Mesendoderm (in vitro differentiated cells): ENCODE data around the gene OR1I1.

ENCODE experiments used
- DNase-seq: peaks from one replicate; pipeline ENCODE4 v3.0.0; 2013
- H2AK5ac ChIP-seq: 2 replicates; pipeline ENCODE4 v1.6.1; 2013; ENCODE audit warnings: low read length, inconsistent platforms
- H2BK120ac ChIP-seq: 2 replicates; pipeline ENCODE4 v1.6.1; 2013; ENCODE audit warnings: low read depth, mild to moderate bottlenecking, low read length, moderate library complexity, mixed read lengths
- H2BK15ac ChIP-seq: replicated peaks from 2 replicates; pipeline ENCODE4 v1.6.1; 2013; ENCODE audit warnings: low read depth, mild to moderate bottlenecking, moderate library complexity
- H2BK5ac ChIP-seq: 2 replicates; pipeline ENCODE4 v1.6.1; 2013; ENCODE audit warnings: low read length, inconsistent platforms
- H3K18ac ChIP-seq: 2 replicates; pipeline ENCODE4 v1.6.1; 2013; ENCODE audit warnings: mild to moderate bottlenecking, low read length, mixed read lengths
- H3K23ac ChIP-seq: one replicate; pipeline ENCODE4 v1.6.1; 2013; ENCODE audit warnings: low read length
- H3K27ac ChIP-seq: 2 replicates; pipeline ENCODE4 v1.5.1; 2013; ENCODE audit warnings: low read depth, mild to moderate bottlenecking, inconsistent platforms, low read length, moderate library complexity
- H3K27me3 ChIP-seq: 2 replicates; pipeline ENCODE4 v1.6.1; 2013; ENCODE audit warnings: low read length, control low read depth, mild to moderate bottlenecking, inconsistent platforms; ENCODE audit not compliant: insufficient read depth, poor library complexity
- H3K36me3 ChIP-seq: 2 replicates; pipeline ENCODE4 v1.6.1; 2013; ENCODE audit warnings: low read length, inconsistent platforms; ENCODE audit not compliant: control insufficient read depth, insufficient read depth
- H3K4ac ChIP-seq: one replicate; pipeline ENCODE4 v1.6.1; 2013; ENCODE audit warnings: low read depth, mild to moderate bottlenecking, low read length, moderate library complexity
- H3K4me1 ChIP-seq: 2 replicates; pipeline ENCODE4 v1.6.1; 2013; ENCODE audit warnings: low read depth, low read length, inconsistent platforms; ENCODE audit not compliant: control insufficient read depth
- H3K4me2 ChIP-seq: 2 replicates; pipeline ENCODE4 v1.6.1; 2013; ENCODE audit warnings: low read length
- H3K4me3 ChIP-seq: 2 replicates; pipeline ENCODE4 v1.5.1; 2013; ENCODE audit warnings: mild to moderate bottlenecking, low read length
- H3K56ac ChIP-seq: one replicate; pipeline ENCODE4 v1.6.1; 2013; ENCODE audit warnings: low read length
- H3K79me1 ChIP-seq: 2 replicates; pipeline ENCODE4 v1.6.1; 2013; ENCODE audit warnings: low read length, inconsistent platforms
- H3K79me2 ChIP-seq: 2 replicates; pipeline ENCODE4 v1.6.1; 2013; ENCODE audit warnings: mild to moderate bottlenecking, low read length; ENCODE audit not compliant: control insufficient read depth, insufficient read depth
- H3K9ac ChIP-seq: 2 replicates; pipeline ENCODE4 v1.6.1; 2013; ENCODE audit warnings: low read length, inconsistent platforms
- H4K5ac ChIP-seq: one replicate; pipeline ENCODE4 v1.6.1; 2013; ENCODE audit warnings: low read length
- H4K8ac ChIP-seq: one replicate; pipeline ENCODE4 v1.6.1; 2013; ENCODE audit warnings: low read depth, mild to moderate bottlenecking, control low read depth, low read length, moderate library complexity
- WGBS: extraction: QIAGEN DNeasy Blood & Tissue Kit; methylation state at CpG from one replicate; pipeline ENCODE4 v1.1.7; 2013; ENCODE audit warnings: low lambda C conversion rate, missing lambda C conversion rate; ENCODE audit not compliant: insufficient coverage; ENCODE audit errors: extremely low coverage; 5-methylcytosine and 5-hydroxymethylcytosine counted together

The OR1I1 gene

DNA sequence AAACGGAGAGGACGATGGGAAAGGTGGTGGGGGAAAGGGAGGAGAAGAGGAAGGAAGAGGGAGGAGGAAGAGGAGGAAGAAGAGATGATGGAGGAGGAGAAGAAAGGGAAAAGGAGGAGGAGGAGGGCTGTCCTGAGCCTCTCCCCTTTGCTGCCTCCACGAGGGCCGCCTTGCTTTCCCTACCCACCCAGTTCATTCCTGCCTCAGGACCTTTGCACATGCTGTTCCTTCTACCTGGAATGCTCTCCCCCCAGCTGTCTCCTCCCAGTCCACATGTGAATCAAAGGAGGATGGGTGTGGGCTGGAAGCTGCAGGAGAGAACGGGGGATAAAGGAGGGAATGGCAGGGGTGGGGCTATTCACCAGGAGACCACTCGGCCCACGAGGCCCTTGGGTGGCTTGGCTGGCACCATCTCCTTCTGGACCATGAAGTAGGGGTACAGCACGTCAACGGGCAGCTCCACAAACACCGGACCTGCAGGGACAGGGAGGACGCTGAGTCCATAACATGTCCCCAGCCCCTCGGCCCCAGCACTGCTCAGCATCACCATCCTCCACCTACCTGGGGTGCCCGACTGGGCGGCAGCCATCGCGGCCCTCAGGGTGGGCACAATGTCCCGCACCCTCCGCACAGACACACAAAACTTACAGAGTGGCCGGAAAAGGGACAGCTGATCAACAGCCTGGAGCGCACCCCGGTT is 40.5 kb downstream of the OR1I1 start:
- no peak for DNase-seq
- Histone ChIP-seq H3K18ac (no peak overlapping the region), H3K9ac (no peak overlapping the region), H2AK5ac (no peak overlapping the region), H2BK5ac (no peak overlapping the region), H3K27me3 (no peaks in the 10 kb centered on the region), H3K79me1 (peaks cover 9% of the 10 kb centered on the region), H3K4me3 (no peak overlapping the region), H3K4me1 (no peaks in the 10 kb centered on the region), H3K36me3 (peaks cover 3% of the 10 kb centered on the region), H4K8ac (no peak overlapping the region), H3K4me2 (no peak overlapping the region), H2BK15ac (no peak overlapping the region), H4K5ac (no peak overlapping the region), H2BK120ac (no peak overlapping the region), H3K56ac (no peak overlapping the region), H3K4ac (no peak overlapping the region), H3K23ac (no peak overlapping the region), H3K79me2 (peaks cover 4% of the 10 kb centered on the region), H3K27ac (no peak overlapping the region)
- WGBS, result 100% methylated on average over 2 of the region's 21 CpGs

DNA sequence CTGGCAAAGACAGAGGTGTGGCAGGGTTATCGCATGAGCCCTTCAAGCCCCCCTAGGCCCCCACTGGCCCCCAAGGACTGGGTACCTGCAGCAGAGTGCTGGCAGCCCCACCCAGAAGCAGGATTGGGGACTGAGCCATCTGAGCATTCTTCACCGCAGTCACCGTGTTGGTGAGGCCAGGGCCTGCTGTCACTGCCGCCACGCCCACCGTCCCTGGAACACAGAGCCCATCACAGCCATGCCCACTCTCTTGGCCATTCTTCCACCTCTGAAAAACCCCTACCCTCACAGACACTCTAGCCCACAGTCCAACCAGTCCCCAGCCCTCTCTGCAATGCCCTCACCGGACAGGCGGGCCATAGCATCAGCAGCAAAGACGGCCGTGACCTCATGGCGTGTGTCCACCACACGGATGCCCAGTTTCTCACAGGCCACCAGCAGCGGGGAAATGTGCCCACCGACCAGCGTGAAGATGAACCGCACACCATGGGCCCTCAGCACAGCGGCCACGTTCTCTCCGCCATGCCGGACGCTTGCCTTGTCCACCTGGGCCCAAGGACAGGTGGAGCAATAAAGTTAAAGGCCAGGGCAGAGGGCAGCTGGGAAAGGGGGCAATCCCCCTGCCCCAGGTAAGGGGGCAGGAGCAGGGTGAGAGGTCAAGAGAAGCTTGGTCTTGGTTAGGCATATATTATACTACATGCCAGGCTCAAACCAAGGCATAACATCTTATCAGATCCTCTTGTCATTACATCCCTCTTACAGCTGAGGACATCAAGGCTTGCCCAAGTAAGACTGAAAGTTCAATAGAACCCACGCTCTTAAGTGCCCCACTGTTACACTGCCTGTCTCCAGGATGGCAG is 41.2 kb downstream of the OR1I1 start:
- H4K8ac ChIP-seq, result no peak overlapping the region
- peak overlapping the region; percentile 97 for H3K56ac ChIP-seq
- H2BK120ac ChIP-seq, result no peak overlapping the region
- no peak overlapping the region for H3K4me2 ChIP-seq
- no peak overlapping the region for H3K27ac ChIP-seq
- no peaks in the 10 kb centered on the region for H3K4me1 ChIP-seq
- H3K4me3 ChIP-seq, result no peak overlapping the region
- no peaks in the 10 kb centered on the region for H3K36me3 ChIP-seq
- H3K18ac ChIP-seq, result no peak overlapping the region
- no peak for DNase-seq
- no peak overlapping the region for H2BK5ac ChIP-seq
- H3K27me3 ChIP-seq, result no peaks in the 10 kb centered on the region
- H4K5ac ChIP-seq, result no peak overlapping the region
- no peak overlapping the region for H2AK5ac ChIP-seq
- H3K9ac ChIP-seq, result no peak overlapping the region
- peaks cover 4% of the 10 kb centered on the region for H3K79me2 ChIP-seq
- H3K4ac ChIP-seq, result no peak overlapping the region
- H2BK15ac ChIP-seq, result no peak overlapping the region
- H3K23ac ChIP-seq, result no peak overlapping the region
- WGBS, result no CpG with 5 or more reads among the region's 22 CpGs
- peaks cover 9% of the 10 kb centered on the region for H3K79me1 ChIP-seq

DNA sequence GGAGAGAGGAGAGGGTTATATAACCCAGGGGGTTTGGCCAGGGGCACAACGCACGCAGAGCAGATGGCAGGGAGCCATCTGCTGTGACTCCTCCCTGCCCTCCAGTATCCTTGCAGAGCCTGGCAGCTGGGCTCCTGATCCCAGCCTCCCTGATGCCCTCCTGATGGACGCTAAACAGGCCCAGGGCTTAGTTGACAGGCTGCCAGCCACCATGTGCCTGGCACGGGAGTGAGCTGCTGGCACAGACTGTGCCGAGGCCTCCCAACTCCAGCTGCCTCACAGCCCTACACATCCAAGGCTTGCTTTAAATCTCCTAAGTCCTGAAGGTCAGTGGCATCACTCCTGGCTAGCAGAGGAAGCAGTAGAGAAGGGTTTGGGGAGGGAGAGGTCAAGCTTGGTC is 41.9 kb downstream of the OR1I1 start:
- Histone ChIP-seq H4K8ac (no peak overlapping the region), H3K27ac (no peak overlapping the region), H3K27me3 (no peaks in the 10 kb centered on the region), H3K18ac (no peak overlapping the region), H3K9ac (peak overlapping the region; percentile 85), H3K36me3 (no peaks in the 10 kb centered on the region), H2AK5ac (no peak overlapping the region), H2BK5ac (no peak overlapping the region), H3K4me1 (no peaks in the 10 kb centered on the region), H2BK120ac (no peak overlapping the region), H3K4me3 (no peak overlapping the region), H4K5ac (no peak overlapping the region), H2BK15ac (no peak overlapping the region), H3K56ac (peak overlapping the region; percentile 97), H3K79me1 (peaks cover 9% of the 10 kb centered on the region), H3K79me2 (peaks cover 4% of the 10 kb centered on the region), H3K4me2 (peak overlapping the region; percentile 8), H3K23ac (no peak overlapping the region), H3K4ac (no peak overlapping the region)
- DNase-seq, result no peak
- no CpG with 5 or more reads among the region's 5 CpGs for WGBS

- H3K4me2 ChIP-seq, result peak overlapping the region; percentile 85
- WGBS, result no CpG with 5 or more reads among the region's 33 CpGs
Measured at GRCh38 chr19:15124572-15125231, 42.7 kb downstream of the OR1I1 start.

GRCh38 chr19:15125232-15126067 is 43.4 kb downstream of the OR1I1 start:
- peaks cover 4% of the 10 kb centered on the region for H3K79me2 ChIP-seq
- H3K4me1 ChIP-seq, result no peaks in the 10 kb centered on the region
- no peak overlapping the region for H3K18ac ChIP-seq
- H3K9ac ChIP-seq, result peak overlapping the region; percentile 85
- WGBS, result no CpG with 5 or more reads among the region's 61 CpGs
- H3K4me3 ChIP-seq, result peak overlapping the region; percentile 63
- peak overlapping the region; percentile 97 for H3K56ac ChIP-seq
- peak overlapping the region; percentile 82 for H2BK5ac ChIP-seq
- H3K4ac ChIP-seq, result no peak overlapping the region
- H4K5ac ChIP-seq, result no peak overlapping the region
- H3K23ac ChIP-seq, result no peak overlapping the region
- H4K8ac ChIP-seq, result no peak overlapping the region
- peaks cover 9% of the 10 kb centered on the region for H3K79me1 ChIP-seq
- no peaks in the 10 kb centered on the region for H3K27me3 ChIP-seq
- H3K36me3 ChIP-seq, result no peaks in the 10 kb centered on the region
- H2AK5ac ChIP-seq, result no peak overlapping the region
- H3K4me2 ChIP-seq, result peak overlapping the region; percentile 85
- H3K27ac ChIP-seq, result peak overlapping the region; percentile 56
- no peak overlapping the region for H2BK120ac ChIP-seq
- no peak overlapping the region for H2BK15ac ChIP-seq
- DNase-seq, result peak; percentile 99

More at GRCh38 chr19:15124572-15125231, 42.7 kb downstream of the OR1I1 start:
- no peak overlapping the region for H3K4ac ChIP-seq
- no peaks in the 10 kb centered on the region for H3K4me1 ChIP-seq
- H3K18ac ChIP-seq, result no peak overlapping the region
- H3K27ac ChIP-seq, result no peak overlapping the region
- no peaks in the 10 kb centered on the region for H3K27me3 ChIP-seq
- peaks cover 9% of the 10 kb centered on the region for H3K79me1 ChIP-seq
- H3K9ac ChIP-seq, result peak overlapping the region; percentile 85
- peak overlapping the region; percentile 9 for H3K23ac ChIP-seq
- H2BK120ac ChIP-seq, result no peak overlapping the region
- H2BK15ac ChIP-seq, result no peak overlapping the region
- H2AK5ac ChIP-seq, result no peak overlapping the region
- no peaks in the 10 kb centered on the region for H3K36me3 ChIP-seq
- H3K4me3 ChIP-seq, result peak overlapping the region; percentile 63
- no peak for DNase-seq
- no peak overlapping the region for H2BK5ac ChIP-seq
- peak overlapping the region; percentile 97 for H3K56ac ChIP-seq
- no peak overlapping the region for H4K8ac ChIP-seq
- peaks cover 4% of the 10 kb centered on the region for H3K79me2 ChIP-seq
- H4K5ac ChIP-seq, result no peak overlapping the region
